GM12878 (cell line): ENCODE results near the gene CARMIL3.

Source experiments
- POLR2AphosphoS5 ChIP-seq: IDR thresholded peaks from 2 replicates; pipeline ENCODE4 v1.6.1; 2011; ENCODE audit warnings: mild to moderate bottlenecking, low read length, inconsistent platforms
- SMARCA5 ChIP-seq: fragments of 450-650 bp; IDR thresholded peaks from 2 replicates; pipeline ENCODE4 v1.6.1; 2017; ENCODE audit warnings: mild to moderate bottlenecking
- TF ChIP-seq, protein P1 (sequence below): fragments of 450-650 bp; IDR thresholded peaks from 2 replicates; pipeline ENCODE4 v1.6.1; 2014; ENCODE audit warnings: mild to moderate bottlenecking
- TF ChIP-seq, protein P2 (sequence below), 3 experiments: IDR thresholded peaks in 2 of 3; conservative IDR thresholded peaks in 1 of 3; 2 replicates each; pipeline ENCODE4 v1.5.1; 2011; ENCODE audit warnings: low read depth in 3 of 3, low read length in 3 of 3, mild to moderate bottlenecking in 3 of 3, control low read depth in 2 of 3, moderate library complexity in 2 of 3, inconsistent platforms in 1 of 3, mixed read lengths in 1 of 3; ENCODE audit not compliant: control insufficient read depth in 2 of 3, insufficient read depth in 1 of 3; ENCODE audit errors: extremely low read depth in 1 of 3
- TF ChIP-seq, protein P3 (sequence below): fragments of 450-650 bp; IDR thresholded peaks from 2 replicates; pipeline ENCODE4 v1.6.1; 2017; ENCODE audit warnings: mild to moderate bottlenecking, moderate library complexity

GRCh38 chr14:24100197-24100981 is 48.6 kb downstream of the CARMIL3 start:
- TF ChIP-seq, protein P1, sequence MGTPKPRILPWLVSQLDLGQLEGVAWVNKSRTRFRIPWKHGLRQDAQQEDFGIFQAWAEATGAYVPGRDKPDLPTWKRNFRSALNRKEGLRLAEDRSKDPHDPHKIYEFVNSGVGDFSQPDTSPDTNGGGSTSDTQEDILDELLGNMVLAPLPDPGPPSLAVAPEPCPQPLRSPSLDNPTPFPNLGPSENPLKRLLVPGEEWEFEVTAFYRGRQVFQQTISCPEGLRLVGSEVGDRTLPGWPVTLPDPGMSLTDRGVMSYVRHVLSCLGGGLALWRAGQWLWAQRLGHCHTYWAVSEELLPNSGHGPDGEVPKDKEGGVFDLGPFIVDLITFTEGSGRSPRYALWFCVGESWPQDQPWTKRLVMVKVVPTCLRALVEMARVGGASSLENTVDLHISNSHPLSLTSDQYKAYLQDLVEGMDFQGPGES: no peak
- TF ChIP-seq, protein P2, sequence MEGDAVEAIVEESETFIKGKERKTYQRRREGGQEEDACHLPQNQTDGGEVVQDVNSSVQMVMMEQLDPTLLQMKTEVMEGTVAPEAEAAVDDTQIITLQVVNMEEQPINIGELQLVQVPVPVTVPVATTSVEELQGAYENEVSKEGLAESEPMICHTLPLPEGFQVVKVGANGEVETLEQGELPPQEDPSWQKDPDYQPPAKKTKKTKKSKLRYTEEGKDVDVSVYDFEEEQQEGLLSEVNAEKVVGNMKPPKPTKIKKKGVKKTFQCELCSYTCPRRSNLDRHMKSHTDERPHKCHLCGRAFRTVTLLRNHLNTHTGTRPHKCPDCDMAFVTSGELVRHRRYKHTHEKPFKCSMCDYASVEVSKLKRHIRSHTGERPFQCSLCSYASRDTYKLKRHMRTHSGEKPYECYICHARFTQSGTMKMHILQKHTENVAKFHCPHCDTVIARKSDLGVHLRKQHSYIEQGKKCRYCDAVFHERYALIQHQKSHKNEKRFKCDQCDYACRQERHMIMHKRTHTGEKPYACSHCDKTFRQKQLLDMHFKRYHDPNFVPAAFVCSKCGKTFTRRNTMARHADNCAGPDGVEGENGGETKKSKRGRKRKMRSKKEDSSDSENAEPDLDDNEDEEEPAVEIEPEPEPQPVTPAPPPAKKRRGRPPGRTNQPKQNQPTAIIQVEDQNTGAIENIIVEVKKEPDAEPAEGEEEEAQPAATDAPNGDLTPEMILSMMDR (IDR thresholded peaks at IDR 0.05 in 2 of 3, conservative IDR thresholded peaks at IDR 0.05 in 1 of 3; ENCODE audit: control insufficient read depth in 2 of 3, extremely low read depth in 1 of 3, insufficient read depth in 1 of 3, low read depth in 3 of 3, low read length in 3 of 3): no peak
- TF ChIP-seq, protein P3, sequence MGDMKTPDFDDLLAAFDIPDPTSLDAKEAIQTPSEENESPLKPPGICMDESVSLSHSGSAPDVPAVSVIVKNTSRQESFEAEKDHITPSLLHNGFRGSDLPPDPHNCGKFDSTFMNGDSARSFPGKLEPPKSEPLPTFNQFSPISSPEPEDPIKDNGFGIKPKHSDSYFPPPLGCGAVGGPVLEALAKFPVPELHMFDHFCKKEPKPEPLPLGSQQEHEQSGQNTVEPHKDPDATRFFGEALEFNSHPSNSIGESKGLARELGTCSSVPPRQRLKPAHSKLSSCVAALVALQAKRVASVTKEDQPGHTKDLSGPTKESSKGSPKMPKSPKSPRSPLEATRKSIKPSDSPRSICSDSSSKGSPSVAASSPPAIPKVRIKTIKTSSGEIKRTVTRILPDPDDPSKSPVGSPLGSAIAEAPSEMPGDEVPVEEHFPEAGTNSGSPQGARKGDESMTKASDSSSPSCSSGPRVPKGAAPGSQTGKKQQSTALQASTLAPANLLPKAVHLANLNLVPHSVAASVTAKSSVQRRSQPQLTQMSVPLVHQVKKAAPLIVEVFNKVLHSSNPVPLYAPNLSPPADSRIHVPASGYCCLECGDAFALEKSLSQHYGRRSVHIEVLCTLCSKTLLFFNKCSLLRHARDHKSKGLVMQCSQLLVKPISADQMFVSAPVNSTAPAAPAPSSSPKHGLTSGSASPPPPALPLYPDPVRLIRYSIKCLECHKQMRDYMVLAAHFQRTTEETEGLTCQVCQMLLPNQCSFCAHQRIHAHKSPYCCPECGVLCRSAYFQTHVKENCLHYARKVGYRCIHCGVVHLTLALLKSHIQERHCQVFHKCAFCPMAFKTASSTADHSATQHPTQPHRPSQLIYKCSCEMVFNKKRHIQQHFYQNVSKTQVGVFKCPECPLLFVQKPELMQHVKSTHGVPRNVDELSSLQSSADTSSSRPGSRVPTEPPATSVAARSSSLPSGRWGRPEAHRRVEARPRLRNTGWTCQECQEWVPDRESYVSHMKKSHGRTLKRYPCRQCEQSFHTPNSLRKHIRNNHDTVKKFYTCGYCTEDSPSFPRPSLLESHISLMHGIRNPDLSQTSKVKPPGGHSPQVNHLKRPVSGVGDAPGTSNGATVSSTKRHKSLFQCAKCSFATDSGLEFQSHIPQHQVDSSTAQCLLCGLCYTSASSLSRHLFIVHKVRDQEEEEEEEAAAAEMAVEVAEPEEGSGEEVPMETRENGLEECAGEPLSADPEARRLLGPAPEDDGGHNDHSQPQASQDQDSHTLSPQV: no peak
- TF ChIP-seq POLR2AphosphoS5 (no peak), SMARCA5 (no peak)
